Dendritic cell treated with granulocyte-macrophage colony-stimulating factor and Interleukin-4, amounts not matched to agents 40 ng/mL and 50 ng/mL, for 4 days (primary cell): ENCODE results near the gene SNX33.

Source experiments
- H3K27ac Mint-ChIP-seq: one replicate; pipeline ENCODE4 v1.8.0; 2022; ENCODE audit warnings: mild to moderate bottlenecking, mixed read lengths
- H3K27me3 Mint-ChIP-seq: one replicate; pipeline ENCODE4 v1.8.0; 2022; ENCODE audit warnings: mild to moderate bottlenecking, mixed read lengths
- H3K36me3 Mint-ChIP-seq: one replicate; pipeline ENCODE4 v1.8.0; 2022; ENCODE audit warnings: low read depth, mixed read lengths
- H3K4me1 Mint-ChIP-seq: one replicate; pipeline ENCODE4 v1.8.0; 2022; ENCODE audit warnings: low read depth, mixed read lengths
- H3K4me3 Mint-ChIP-seq: one replicate; pipeline ENCODE4 v1.8.0; 2022; ENCODE audit warnings: mild to moderate bottlenecking, moderate library complexity, mixed read lengths
- H3K9me3 Mint-ChIP-seq: one replicate; pipeline ENCODE4 v1.8.0; 2022; ENCODE audit warnings: mixed read lengths
- intact Hi-C: fragments of 100-400 bp; cut with micrococcal nuclease; formaldehyde crosslinking; loops from one replicate; pipeline ENCODE4 v1.15.0; 2022

Gene SNX33

GRCh38 chr15:75649045-75649761, 1.5 kb downstream of the SNX33 start:
- intact Hi-C loops = loop anchor here (5.0 kb wide), 2 partner anchors 72 to 197 kb away; partner anchors contain the start of genes PTPN9 and SIN3A
- Mint-ChIP-seq H3K4me3 (peak overlapping the region; percentile 92), H3K27ac (peak overlapping the region; percentile 90), H3K9me3 (no peaks in the 10 kb centered on the region), H3K27me3 (peaks cover 11% of the 10 kb centered on the region), H3K4me1 (peaks cover 66% of the 10 kb centered on the region), H3K36me3 (peaks cover 47% of the 10 kb centered on the region)

- peaks cover 47% of the 10 kb centered on the region for H3K36me3 Mint-ChIP-seq
- H3K4me3 Mint-ChIP-seq = no peak overlapping the region
- no peaks in the 10 kb centered on the region for H3K9me3 Mint-ChIP-seq
- no peak overlapping the region for H3K27ac Mint-ChIP-seq
- intact Hi-C loops = loop anchor here (5.0 kb wide), 2 partner anchors 73 to 198 kb away; partner anchors contain the start of genes PTPN9 and SIN3A
- peaks cover 6% of the 10 kb centered on the region for H3K27me3 Mint-ChIP-seq
- peaks cover 68% of the 10 kb centered on the region for H3K4me1 Mint-ChIP-seq
Measured at GRCh38 chr15:75649848-75650247, 2.1 kb downstream of the SNX33 start.

- Mint-ChIP-seq H3K4me3 (peak overlapping the region; percentile 20), H3K36me3 (peaks cover 51% of the 10 kb centered on the region), H3K27ac (peak overlapping the region; percentile 41), H3K4me1 (peaks cover 78% of the 10 kb centered on the region), H3K27me3 (no peaks in the 10 kb centered on the region), H3K9me3 (no peaks in the 10 kb centered on the region)
- intact Hi-C loops = no loop called here
Measured at GRCh38 chr15:75650908-75651809, 3.4 kb downstream of the SNX33 start.

- Mint-ChIP-seq H3K4me3 (peak overlapping the region; percentile 18), H3K27me3 (no peaks in the 10 kb centered on the region), H3K9me3 (no peaks in the 10 kb centered on the region), H3K4me1 (peaks cover 70% of the 10 kb centered on the region), H3K27ac (peak overlapping the region; percentile 41), H3K36me3 (peaks cover 58% of the 10 kb centered on the region)
- intact Hi-C loops = no loop called here
Measured at GRCh38 chr15:75651810-75652543, 4.3 kb downstream of the SNX33 start.

- intact Hi-C loops = no loop called here
- H3K27me3 Mint-ChIP-seq = no peaks in the 10 kb centered on the region
- H3K27ac Mint-ChIP-seq = no peak overlapping the region
- H3K4me3 Mint-ChIP-seq = no peak overlapping the region
- no peaks in the 10 kb centered on the region for H3K9me3 Mint-ChIP-seq
- peaks cover 67% of the 10 kb centered on the region for H3K4me1 Mint-ChIP-seq
- peaks cover 60% of the 10 kb centered on the region for H3K36me3 Mint-ChIP-seq
Measured at GRCh38 chr15:75653347-75653913, 5.7 kb downstream of the SNX33 start.

- H3K9me3 Mint-ChIP-seq = no peaks in the 10 kb centered on the region
- H3K27me3 Mint-ChIP-seq = no peaks in the 10 kb centered on the region
- intact Hi-C loops = no loop called here
- no peak overlapping the region for H3K27ac Mint-ChIP-seq
- no peak overlapping the region for H3K4me3 Mint-ChIP-seq
- H3K36me3 Mint-ChIP-seq = peaks cover 64% of the 10 kb centered on the region
- H3K4me1 Mint-ChIP-seq = peaks cover 58% of the 10 kb centered on the region
Measured at GRCh38 chr15:75654201-75654907, 6.6 kb downstream of the SNX33 start.

GRCh38 chr15:75655931-75656330, 8.2 kb downstream of the SNX33 start:
- H3K36me3 Mint-ChIP-seq = peaks cover 62% of the 10 kb centered on the region
- peaks cover 46% of the 10 kb centered on the region for H3K4me1 Mint-ChIP-seq
- no peaks in the 10 kb centered on the region for H3K27me3 Mint-ChIP-seq
- H3K4me3 Mint-ChIP-seq = no peak overlapping the region
- H3K9me3 Mint-ChIP-seq = no peaks in the 10 kb centered on the region
- intact Hi-C loops = no loop called here
- H3K27ac Mint-ChIP-seq = no peak overlapping the region

- Mint-ChIP-seq H3K36me3 (peaks cover 61% of the 10 kb centered on the region), H3K4me3 (no peak overlapping the region), H3K27ac (no peak overlapping the region), H3K9me3 (no peaks in the 10 kb centered on the region), H3K4me1 (peaks cover 45% of the 10 kb centered on the region), H3K27me3 (no peaks in the 10 kb centered on the region)
- intact Hi-C loops = no loop called here
Measured at GRCh38 chr15:75656331-75656730, 8.6 kb downstream of the SNX33 start.

- H3K27me3 Mint-ChIP-seq = no peaks in the 10 kb centered on the region
- no peaks in the 10 kb centered on the region for H3K9me3 Mint-ChIP-seq
- H3K27ac Mint-ChIP-seq = no peak overlapping the region
- intact Hi-C loops = no loop called here
- no peak overlapping the region for H3K4me3 Mint-ChIP-seq
- H3K36me3 Mint-ChIP-seq = peaks cover 61% of the 10 kb centered on the region
- peaks cover 45% of the 10 kb centered on the region for H3K4me1 Mint-ChIP-seq
Measured at GRCh38 chr15:75656813-75657212, 9.1 kb downstream of the SNX33 start.

- intact Hi-C loops = no loop called here
- H3K4me1 Mint-ChIP-seq = peaks cover 27% of the 10 kb centered on the region
- no peak overlapping the region for H3K4me3 Mint-ChIP-seq
- H3K36me3 Mint-ChIP-seq = peaks cover 55% of the 10 kb centered on the region
- no peak overlapping the region for H3K27ac Mint-ChIP-seq
- H3K9me3 Mint-ChIP-seq = no peaks in the 10 kb centered on the region
- no peaks in the 10 kb centered on the region for H3K27me3 Mint-ChIP-seq
Measured at GRCh38 chr15:75659141-75659771, 11.5 kb downstream of the SNX33 start.

- Mint-ChIP-seq H3K36me3 (peaks cover 55% of the 10 kb centered on the region), H3K27me3 (no peaks in the 10 kb centered on the region), H3K27ac (no peak overlapping the region), H3K9me3 (no peaks in the 10 kb centered on the region), H3K4me3 (no peak overlapping the region), H3K4me1 (peaks cover 26% of the 10 kb centered on the region)
- intact Hi-C loops = no loop called here
Measured at GRCh38 chr15:75659928-75660645, 12.4 kb downstream of the SNX33 start.

GRCh38 chr15:75661100-75661755, 13.5 kb downstream of the SNX33 start:
- Mint-ChIP-seq H3K9me3 (no peaks in the 10 kb centered on the region), H3K4me3 (no peak overlapping the region), H3K27ac (peak overlapping the region; percentile 20), H3K27me3 (no peaks in the 10 kb centered on the region), H3K36me3 (peaks cover 50% of the 10 kb centered on the region), H3K4me1 (peaks cover 26% of the 10 kb centered on the region)
- intact Hi-C loops = no loop called here
